K562 (cell line): Measurements from ENCODE around the gene MTG2. TPM values are rescaled to one million over a fixed set of nuclear protein-coding genes. Genes with fewer than 3 reads are reported as not detected.
A peak's percentile ranks its signal among the peaks of the same experiment; 100 is the strongest.

Experiments
- ATAC-seq: fragments of 200-7000 bp; cut with Tn5 transposase; 3 replicates; pipeline ENCODE4 v1.9.1; 2020; ENCODE audit warnings: moderate library complexity
- BruUV-seq: library from RNA; stranded (reverse); fragments of 400-500 nt; replicated peaks from 2 replicates; lab custom pipeline; 2021; lab: Mats Ljungman, UMichigan
- CTCF ChIA-PET: fragments of 300-600 bp; formaldehyde crosslinking; extraction: SDS; loops from one replicate; lab custom pipeline; 2021; ENCODE audit warnings: low intra/inter-chr PET ratio; lab: Yijun Ruan, JAX
- POLR2A ChIA-PET: fragments of 300-600, 350-650 bp; sonication (Branson Sonifier 250); formaldehyde crosslinking; extraction: SDS; loops from one replicate; lab custom pipeline; 2021; ENCODE audit warnings: antibody characterized with exemption, inconsistent platforms; lab: Yijun Ruan, JAX
- DNase-seq, 4 experiments: peaks; one replicate each; pipeline versions ENCODE4 v3.0.0 to v3.0.0-alpha.2; 2011 to 2018; ENCODE audit warnings: low spot score in 3 of 4, mixed read lengths in 3 of 4; ENCODE audit errors: extremely low read depth in 1 of 4
- FAIRE-seq: peaks from 2 replicates; lab custom pipeline; 2011; peaks lifted over from hg19 to GRCh38; lab: Jason Lieb, UNC
- H2AFZ ChIP-seq: 2 replicates; pipeline ENCODE4 v1.6.0; 2011; ENCODE audit warnings: low read depth, low read length, control low read depth, inconsistent platforms
- H3K27ac ChIP-seq: fragments of 200-600 bp; 3 replicates; pipeline ENCODE4 v1.8.0; 2011; ENCODE audit warnings: low read depth, mild to moderate bottlenecking, control low read depth, inconsistent platforms, low read length, moderate library complexity, mixed read lengths; ENCODE audit errors: extremely low read depth
- H3K27me3 ChIP-seq, 2 experiments: fragments of 300-600 bp in 1 of 2; 2 replicates in 1 of 2; 3 replicates in 1 of 2; pipeline versions ENCODE4 v1.6.0 to v1.8.0; 2011; ENCODE audit warnings: inconsistent platforms in 2 of 2, low read length in 2 of 2, mild to moderate bottlenecking in 1 of 2, mixed read lengths in 1 of 2, moderate library complexity in 1 of 2; ENCODE audit not compliant: control insufficient read depth in 2 of 2, insufficient read depth in 2 of 2
- H3K36me3 ChIP-seq: fragments of 300-600 bp; 3 replicates; pipeline ENCODE4 v1.8.0; 2011; ENCODE audit warnings: mild to moderate bottlenecking, low read length, inconsistent platforms; ENCODE audit not compliant: control insufficient read depth, insufficient read depth
- H3K4me1 ChIP-seq, 2 experiments: fragments of 200-600 bp in 1 of 2; replicated peaks in 1 of 2; 2 replicates in 1 of 2; 3 replicates in 1 of 2; pipeline versions ENCODE4 v1.5.1 to v1.8.0; 2011; ENCODE audit warnings: inconsistent platforms in 2 of 2, low read length in 2 of 2, mild to moderate bottlenecking in 1 of 2, mixed read lengths in 1 of 2, moderate library complexity in 1 of 2; ENCODE audit not compliant: control insufficient read depth in 2 of 2, insufficient read depth in 2 of 2
- H3K4me2 ChIP-seq: 2 replicates; pipeline ENCODE4 v1.6.1; 2011; ENCODE audit warnings: low read length, control low read depth, inconsistent platforms, mixed read lengths; ENCODE audit not compliant: insufficient read depth
- H3K4me3 ChIP-seq: fragments of 200-600 bp; sonication (generic), shearing (Covaris generic); 2 replicates; pipeline ENCODE4 v1.5.1; 2016; ENCODE audit warnings: control low read depth, inconsistent platforms
- H3K79me2 ChIP-seq: fragments of 200-600 bp; 3 replicates; pipeline ENCODE4 v1.8.0; 2011; ENCODE audit warnings: low read length, inconsistent platforms; ENCODE audit not compliant: control insufficient read depth, insufficient read depth
- H3K9ac ChIP-seq, 2 experiments: 2 replicates each; pipeline versions ENCODE4 v1.6.0 to v1.6.1; 2011; ENCODE audit warnings: low read depth in 2 of 2, low read length in 2 of 2, control low read depth in 1 of 2, inconsistent platforms in 1 of 2, mild to moderate bottlenecking in 1 of 2, mixed read lengths in 1 of 2; ENCODE audit not compliant: insufficient read depth in 1 of 2
- H3K9me1 ChIP-seq: one replicate; pipeline ENCODE4 v1.6.0; 2011; ENCODE audit warnings: inconsistent platforms, mild to moderate bottlenecking, low read length, moderate library complexity; ENCODE audit not compliant: control insufficient read depth, insufficient read depth
- H3K9me3 ChIP-seq: replicated peaks from 2 replicates; pipeline ENCODE4 v1.5.1; 2011; ENCODE audit warnings: low read depth, low read length, inconsistent platforms; ENCODE audit not compliant: control insufficient read depth, insufficient read depth
- H4K20me1 ChIP-seq: replicated peaks from 2 replicates; pipeline ENCODE4 v1.6.1; 2011; ENCODE audit warnings: low read length, inconsistent platforms, mixed read lengths; ENCODE audit not compliant: control insufficient read depth, insufficient read depth
- ATF3 ChIP-seq, 2 experiments: fragments of 450-650 bp in 1 of 2; sonication (generic) in 1 of 2; formaldehyde crosslinking in 1 of 2; IDR thresholded peaks in 1 of 2; conservative IDR thresholded peaks in 1 of 2; 2 replicates each; pipeline versions ENCODE4 v1.6.1 to v1.8.1; 2016 to 2023; ENCODE audit warnings: mild to moderate bottlenecking in 2 of 2, moderate library complexity in 2 of 2, inconsistent platforms in 1 of 2, missing genetic modification reagents in 1 of 2
- CEBPB ChIP-seq: fragments of 450-650 bp; IDR thresholded peaks from 2 replicates; pipeline ENCODE4 v1.6.1; 2016; ENCODE audit warnings: missing genetic modification characterization, missing compliant biosample characterization
- FIP1L1 ChIP-seq: fragments of 200-400 bp; formaldehyde crosslinking; IDR thresholded peaks from 2 replicates; pipeline ENCODE4 v1.6.1; 2018; ENCODE audit warnings: mild to moderate bottlenecking, low read depth, low read length; ENCODE audit not compliant: poor library complexity, severe bottlenecking
- FOXP1 ChIP-seq: sonication (generic); formaldehyde crosslinking; IDR thresholded peaks from 2 replicates; pipeline ENCODE4 v1.8.0; 2022; ENCODE audit warnings: mild to moderate bottlenecking, missing genetic modification reagents
- HNRNPK ChIP-seq: fragments of 200-400 bp; formaldehyde crosslinking; IDR thresholded peaks from one replicate; pipeline ENCODE4 v1.6.1; 2018; ENCODE audit warnings: mild to moderate bottlenecking, low read depth, low read length; ENCODE audit not compliant: poor library complexity, severe bottlenecking
- ILK ChIP-seq: fragments of 450-650 bp; IDR thresholded peaks from 2 replicates; pipeline ENCODE4 v1.6.1; 2016; ENCODE audit warnings: missing genetic modification characterization, low read depth, mild to moderate bottlenecking, missing compliant biosample characterization, moderate library complexity, borderline replicate concordance
- MED1 ChIP-seq: sonication (generic); formaldehyde crosslinking; IDR thresholded peaks from 2 replicates; pipeline ENCODE4 v1.8.1; 2023; ENCODE audit warnings: missing genetic modification reagents, borderline replicate concordance
- NR4A1 ChIP-seq, 2 experiments: fragments of 250-450 bp in 1 of 2; fragments of 450-650 bp in 1 of 2; sonication (Bioruptor Pico) in 1 of 2; IDR thresholded peaks; 2 replicates each; pipeline versions ENCODE4 v1.4.0 to v1.6.1; 2016 to 2020; ENCODE audit warnings: mild to moderate bottlenecking in 2 of 2, missing compliant biosample characterization in 1 of 2, missing genetic modification characterization in 1 of 2, moderate library complexity in 1 of 2
- ZBTB7A ChIP-seq: IDR thresholded peaks from 2 replicates; pipeline ENCODE4 v1.6.1; 2011; ENCODE audit warnings: low read depth, mild to moderate bottlenecking, low read length, moderate library complexity, borderline replicate concordance; ENCODE audit not compliant: control insufficient read depth
- ZKSCAN8 ChIP-seq: fragments of 200-800 bp; sonication (Bioruptor generic); IDR thresholded peaks from 2 replicates; pipeline ENCODE4 v1.6.1; 2016; ENCODE audit warnings: missing genetic modification characterization, missing compliant biosample characterization
- WGBS: fragments of 100-300 bp; shearing (Covaris generic); methylation state at CpG from one replicate; pipeline ENCODE4 v1.1.6; 2016; ENCODE audit warnings: low coverage, mixed read lengths; ENCODE audit not compliant: insufficient coverage; ENCODE audit errors: missing lambda C conversion rate; 5-methylcytosine and 5-hydroxymethylcytosine counted together
- in situ Hi-C: fragments of 300-500 bp; cut with MboI; formaldehyde crosslinking; loops from 4 replicates; pipeline ENCODE4 v1.15.0; 2018; ENCODE audit warnings: inconsistent platforms, mixed read lengths
- intact Hi-C: fragments of 100-400 bp; cut with micrococcal nuclease; formaldehyde crosslinking; loops from 2 replicates; pipeline ENCODE4 v1.14.2; 2022
- polyA plus RNA-seq, 8 experiments: library from polyadenylated mRNA; depleted of rRNA in 4 of 8; stranded (reverse) in 5 of 8; unstranded in 3 of 8; fragments of >200 nt; fragmentation: Nextera tagmentation in 2 of 8; fragmentation: Illumina TruSeq in 1 of 8; extraction: Ambion mirVana in 2 of 8; extraction: Trizol in 1 of 8; gene quantifications; 2 replicates each; pipeline versions ENCODE4 v1.2.1 to v1.2.3, GENCODE V29; 2011 to 2014; ENCODE audit warnings: inconsistent platforms in 1 of 8, missing spikeins in 1 of 8
- total RNA-seq, 7 experiments: library from RNA; depleted of rRNA in 6 of 7; stranded (reverse); fragments of >200 nt in 6 of 7; fragmentation: Illumina TruSeq in 2 of 7; extraction: Trizol in 2 of 7; gene quantifications; 2 replicates each; pipeline versions ENCODE4 v1.2.1 to v1.2.3, GENCODE V29; 2011 to 2021; ENCODE audit warnings: low replicate concordance in 1 of 7
- TF ChIP-seq, protein P1 (sequence below): fragments of 450-650 bp; conservative IDR thresholded peaks from 2 replicates; pipeline ENCODE4 v1.6.1; 2016; ENCODE audit warnings: missing genetic modification characterization, low read depth, mild to moderate bottlenecking, control low read depth, missing compliant biosample characterization
- TF ChIP-seq, protein P2 (sequence below): fragments of 450-650 bp; IDR thresholded peaks from 2 replicates; pipeline ENCODE4 v1.6.1; 2016; ENCODE audit warnings: antibody characterized with exemption
- TF ChIP-seq, protein P3 (sequence below): fragments of 450-650 bp; conservative IDR thresholded peaks from 2 replicates; pipeline ENCODE4 v1.6.1; 2016; ENCODE audit warnings: missing genetic modification characterization, low read depth, mild to moderate bottlenecking, missing compliant biosample characterization, moderate library complexity

Gene MTG2
- total and polyA plus RNA-seq, 9 of the 15 experiments (the other 6 are each of a cell fraction or from before 2014, with no cell fraction given), result 8.7 to 67.5 (median 44.5) TPM

- H3K79me2 ChIP-seq, result no peaks in the 10 kb centered on the region
- no peak overlapping the region for H2AFZ ChIP-seq
- ATAC-seq, result peak; percentile 27; the same call in 2 of the 3 replicates
- 27% methylated on average over 15 of the region's 17 CpGs for WGBS
- no peaks in the 10 kb centered on the region for H3K9me3 ChIP-seq
- in situ Hi-C loops (no loop called here), intact Hi-C loops (no loop called here)
- H4K20me1 ChIP-seq, result peaks cover 30% of the 10 kb centered on the region
- H3K4me2 ChIP-seq, result no peak overlapping the region
- CTCF ChIA-PET, result no interaction called here
- no peak overlapping the region for H3K27ac ChIP-seq
- POLR2A ChIA-PET, result interaction anchor here (0.6 to 1.7 kb wide), 5 partner anchors 9 to 199 kb away, joined by 3 to 5 read pairs (median 4); no protein-coding TSS in a partner anchor
- H3K4me1 ChIP-seq, result peaks cover 4 to 54% of the 10 kb centered on the region in 2 experiments; a peak in 3 of 5 replicates
- no TSS peak for BruUV-seq
- peak overlapping the region in 1 of 2 experiments; percentile 45; a peak in 1 of 4 replicates for H3K9ac ChIP-seq
- peaks cover 3% of the 10 kb centered on the region for H3K9me1 ChIP-seq
- H3K4me3 ChIP-seq, result no peak overlapping the region
- no peaks in the 10 kb centered on the region for H3K36me3 ChIP-seq
- no peak for DNase-seq
- no peak for FAIRE-seq
- peaks cover 7 to 38% of the 10 kb centered on the region in 2 experiments; a peak in 4 of 5 replicates for H3K27me3 ChIP-seq
- TF ChIP-seq, protein P1, sequence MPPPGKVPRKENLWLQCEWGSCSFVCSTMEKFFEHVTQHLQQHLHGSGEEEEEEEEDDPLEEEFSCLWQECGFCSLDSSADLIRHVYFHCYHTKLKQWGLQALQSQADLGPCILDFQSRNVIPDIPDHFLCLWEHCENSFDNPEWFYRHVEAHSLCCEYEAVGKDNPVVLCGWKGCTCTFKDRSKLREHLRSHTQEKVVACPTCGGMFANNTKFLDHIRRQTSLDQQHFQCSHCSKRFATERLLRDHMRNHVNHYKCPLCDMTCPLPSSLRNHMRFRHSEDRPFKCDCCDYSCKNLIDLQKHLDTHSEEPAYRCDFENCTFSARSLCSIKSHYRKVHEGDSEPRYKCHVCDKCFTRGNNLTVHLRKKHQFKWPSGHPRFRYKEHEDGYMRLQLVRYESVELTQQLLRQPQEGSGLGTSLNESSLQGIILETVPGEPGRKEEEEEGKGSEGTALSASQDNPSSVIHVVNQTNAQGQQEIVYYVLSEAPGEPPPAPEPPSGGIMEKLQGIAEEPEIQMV, result no peak
- no peak for TF ChIP-seq ILK (tag)
- TF ChIP-seq HNRNPK, result no peak
- no peak for TF ChIP-seq FIP1L1
- TF ChIP-seq NR4A1 (CRISPR knock-in tag; IDR thresholded peaks at IDR 0.05), result no peak
- TF ChIP-seq NR4A1 (tag; IDR thresholded peaks at IDR 0.05), result no peak
- TF ChIP-seq CEBPB (tag), result no peak
- no peak for TF ChIP-seq ATF3 (IDR thresholded peaks at IDR 0.05)
- no peak for TF ChIP-seq ATF3 (CRISPR knock-in tag; conservative IDR thresholded peaks at IDR 0.05)
- TF ChIP-seq FOXP1 (CRISPR knock-in tag), result no peak
- TF ChIP-seq MED1 (CRISPR knock-in tag), result no peak
- TF ChIP-seq, protein P2, sequence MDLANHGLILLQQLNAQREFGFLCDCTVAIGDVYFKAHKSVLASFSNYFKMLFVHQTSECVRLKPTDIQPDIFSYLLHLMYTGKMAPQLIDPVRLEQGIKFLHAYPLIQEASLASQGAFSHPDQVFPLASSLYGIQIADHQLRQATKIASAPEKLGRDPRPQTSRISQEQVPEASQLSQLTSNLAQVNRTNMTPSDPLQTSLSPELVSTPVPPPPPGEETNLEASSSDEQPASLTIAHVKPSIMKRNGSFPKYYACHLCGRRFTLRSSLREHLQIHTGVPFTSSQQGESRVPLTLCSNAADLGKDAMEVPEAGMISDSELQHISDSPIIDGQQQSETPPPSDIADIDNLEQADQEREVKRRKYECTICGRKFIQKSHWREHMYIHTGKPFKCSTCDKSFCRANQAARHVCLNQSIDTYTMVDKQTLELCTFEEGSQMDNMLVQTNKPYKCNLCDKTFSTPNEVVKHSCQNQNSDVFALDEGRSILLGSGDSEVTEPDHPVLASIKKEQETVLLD, result no peak
- no peak for TF ChIP-seq ZKSCAN8 (CRISPR knock-in tag)
- TF ChIP-seq, protein P3, sequence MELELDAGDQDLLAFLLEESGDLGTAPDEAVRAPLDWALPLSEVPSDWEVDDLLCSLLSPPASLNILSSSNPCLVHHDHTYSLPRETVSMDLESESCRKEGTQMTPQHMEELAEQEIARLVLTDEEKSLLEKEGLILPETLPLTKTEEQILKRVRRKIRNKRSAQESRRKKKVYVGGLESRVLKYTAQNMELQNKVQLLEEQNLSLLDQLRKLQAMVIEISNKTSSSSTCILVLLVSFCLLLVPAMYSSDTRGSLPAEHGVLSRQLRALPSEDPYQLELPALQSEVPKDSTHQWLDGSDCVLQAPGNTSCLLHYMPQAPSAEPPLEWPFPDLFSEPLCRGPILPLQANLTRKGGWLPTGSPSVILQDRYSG (tag), result no peak
- TF ChIP-seq ZBTB7A, result peak; percentile 27; the same call in 1 of the 2 replicates
Observed at GRCh38 chr20:62209850-62210495, 27.1 kb downstream of the MTG2 start.
